Measurements from ENCODE around the gene CNTN5. TPM values are rescaled to one million over a fixed set of nuclear protein-coding genes. Genes with fewer than 3 reads are reported as not detected.

The CNTN5 gene
- total and polyA plus RNA-seq, 10 of the 15 experiments (the other 5 are each of a cell fraction or from before 2014, with no cell fraction given), result 0.01 TPM; not detected in 9

DNA sequence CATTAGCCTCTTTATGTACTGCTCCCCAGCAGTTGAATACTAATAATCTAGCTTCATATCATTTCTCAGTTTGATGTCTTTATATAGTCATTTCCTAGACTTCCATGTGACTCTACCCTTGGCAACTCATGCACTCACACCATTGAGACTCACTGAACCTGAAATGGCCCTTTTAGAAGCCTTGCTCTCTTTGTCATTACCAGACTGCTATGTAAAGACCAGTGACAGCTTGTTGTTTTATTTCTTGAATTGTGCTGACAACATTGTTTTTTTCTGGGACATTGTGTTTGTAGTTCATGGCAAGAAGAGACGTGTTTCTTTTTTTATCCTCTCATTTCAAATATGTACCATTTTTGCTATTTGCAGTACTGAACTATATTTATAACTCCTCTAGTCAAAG, 256.5 kb downstream of the CNTN5 start:
- intact Hi-C loops (cut with micrococcal nuclease; ENCODE audit: unreplicated experiment) (no loop called here), in situ Hi-C loops (cut with MboI) (no loop called here)
- H2AFZ ChIP-seq (ENCODE audit: control insufficient read depth, low read depth, low read length), result no peak overlapping the region
- H3K36me3 ChIP-seq (ENCODE audit: control insufficient read depth in 2 of 2, insufficient read depth in 2 of 2, low read length in 1 of 2), result no peaks in the 10 kb centered on the region
- ATAC-seq (no peak), DNase-seq (ENCODE audit: low read depth, low spot score) (no peak), FAIRE-seq (no peak)
- H3K4me2 ChIP-seq (ENCODE audit: control insufficient read depth, insufficient read depth), result no peak overlapping the region
- H3K9me3 ChIP-seq (replicated peaks; ENCODE audit: control insufficient read depth, insufficient read depth, low read length), result no peaks in the 10 kb centered on the region
- ChIA-PET SMC1A (ENCODE audit: uncharacterized antibody, unreplicated experiment) (no interaction called here), POLR2A (no interaction called here), CTCF (no interaction called here), RAD21 (ENCODE audit: unreplicated experiment) (no interaction called here)
- no peaks in the 10 kb centered on the region for H4K20me1 ChIP-seq (ENCODE audit: control insufficient read depth, insufficient read depth)
- H3K4me3 ChIP-seq, result no peak overlapping the region
- WGBS (ENCODE audit: insufficient coverage, insufficient replicate concordance, low lambda C conversion rate, missing lambda C conversion rate), result 0% methylated on average over 1 of the region's 1 CpG
- TF ChIP-seq ZSCAN29 (IDR thresholded peaks at IDR 0.05) (no peak), NR2F1 (conservative IDR thresholded peaks at IDR 0.05) (no peak), EZH2 (IDR thresholded peaks at IDR 0.05; ENCODE audit: borderline replicate concordance, control insufficient read depth, low read depth, low read length) (no peak), GATAD2B (conservative IDR thresholded peaks at IDR 0.05; ENCODE audit: low read depth) (no peak)
- TF ChIP-seq, protein P1, sequence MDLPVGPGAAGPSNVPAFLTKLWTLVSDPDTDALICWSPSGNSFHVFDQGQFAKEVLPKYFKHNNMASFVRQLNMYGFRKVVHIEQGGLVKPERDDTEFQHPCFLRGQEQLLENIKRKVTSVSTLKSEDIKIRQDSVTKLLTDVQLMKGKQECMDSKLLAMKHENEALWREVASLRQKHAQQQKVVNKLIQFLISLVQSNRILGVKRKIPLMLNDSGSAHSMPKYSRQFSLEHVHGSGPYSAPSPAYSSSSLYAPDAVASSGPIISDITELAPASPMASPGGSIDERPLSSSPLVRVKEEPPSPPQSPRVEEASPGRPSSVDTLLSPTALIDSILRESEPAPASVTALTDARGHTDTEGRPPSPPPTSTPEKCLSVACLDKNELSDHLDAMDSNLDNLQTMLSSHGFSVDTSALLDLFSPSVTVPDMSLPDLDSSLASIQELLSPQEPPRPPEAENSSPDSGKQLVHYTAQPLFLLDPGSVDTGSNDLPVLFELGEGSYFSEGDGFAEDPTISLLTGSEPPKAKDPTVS (IDR thresholded peaks at IDR 0.05; ENCODE audit: low read depth, low read length), result no peak
- H3K9ac ChIP-seq (ENCODE audit: control insufficient read depth, insufficient read depth, low read length), result no peak overlapping the region
- H3K27ac ChIP-seq (ENCODE audit: control insufficient read depth, insufficient read depth), result no peak overlapping the region
- no peaks in the 10 kb centered on the region for H3K27me3 ChIP-seq (replicated peaks in 1 of 2; ENCODE audit: control insufficient read depth in 2 of 2, insufficient read depth in 2 of 2, low read length in 1 of 2)
- H3K79me2 ChIP-seq (ENCODE audit: control insufficient read depth, insufficient read depth, low read length), result no peaks in the 10 kb centered on the region
- no TSS peak for BruUV-seq (replicated peaks)
- H3K4me1 ChIP-seq (ENCODE audit: control insufficient read depth, insufficient read depth, low read length), result no peaks in the 10 kb centered on the region

GRCh38 chr11:99279266-99279665, 258.5 kb downstream of the CNTN5 start:
- CTCF ChIA-PET, result no interaction called here
- in situ Hi-C loops (cut with MboI), result no loop called here
- H3K9me3 ChIP-seq (replicated peaks; ENCODE audit: control insufficient read depth, insufficient read depth, low read length), result no peaks in the 10 kb centered on the region
- TF ChIP-seq E4F1 (IDR thresholded peaks at IDR 0.05; ENCODE audit: borderline replicate concordance, partially characterized antibody) (no peak), CUX1 (IDR thresholded peaks at IDR 0.05; ENCODE audit: insufficient replicate concordance, low read depth, low read length) (no peak), ZNF24 (IDR thresholded peaks at IDR 0.05) (no peak), PML (IDR thresholded peaks at IDR 0.05; ENCODE audit: low read length) (no peak), CREB1 (IDR thresholded peaks at IDR 0.05; ENCODE audit: low read depth) (no peak)

More at GRCh38 chr11:99279266-99279665, 258.5 kb downstream of the CNTN5 start:
- DNase-seq (ENCODE audit: low read depth, low spot score) (no peak), FAIRE-seq (no peak), ATAC-seq (no peak)
- ChIA-PET RAD21 (ENCODE audit: unreplicated experiment) (no interaction called here), SMC1A (ENCODE audit: uncharacterized antibody, unreplicated experiment) (no interaction called here), POLR2A (no interaction called here)
- Histone ChIP-seq H3K4me2 (ENCODE audit: control insufficient read depth, insufficient read depth) (no peak overlapping the region), H3K4me3 (no peak overlapping the region), H2AFZ (ENCODE audit: control insufficient read depth, low read depth, low read length) (no peak overlapping the region), H3K4me1 (ENCODE audit: control insufficient read depth, insufficient read depth, low read length) (no peaks in the 10 kb centered on the region), H3K36me3 (ENCODE audit: control insufficient read depth in 2 of 2, insufficient read depth in 2 of 2, low read length in 1 of 2) (no peaks in the 10 kb centered on the region), H3K27me3 (replicated peaks in 1 of 2; ENCODE audit: control insufficient read depth in 2 of 2, insufficient read depth in 2 of 2, low read length in 1 of 2) (no peaks in the 10 kb centered on the region), H3K79me2 (ENCODE audit: control insufficient read depth, insufficient read depth, low read length) (no peaks in the 10 kb centered on the region), H3K27ac (ENCODE audit: control insufficient read depth, insufficient read depth) (no peak overlapping the region), H3K9ac (ENCODE audit: control insufficient read depth, insufficient read depth, low read length) (no peak overlapping the region), H4K20me1 (ENCODE audit: control insufficient read depth, insufficient read depth) (no peaks in the 10 kb centered on the region)
- BruUV-seq (replicated peaks), result no TSS peak
- intact Hi-C loops (cut with micrococcal nuclease; ENCODE audit: unreplicated experiment), result no loop called here
